GM10266 (cell line): ENCODE results near the gene PDLIM7.

Source experiments
- DNase-seq: peaks from one replicate; pipeline ENCODE4 v3.0.0; 2012; ENCODE audit errors: extremely low spot score
- CTCF ChIP-seq: IDR thresholded peaks from 2 replicates; pipeline ENCODE4 v1.5.1; 2012; ENCODE audit warnings: mild to moderate bottlenecking, low read depth; ENCODE audit not compliant: control insufficient read depth, insufficient read depth; ENCODE audit errors: missing control alignments

PDLIM7 gene

GRCh38 chr5:177469750-177470525 is 27.5 kb downstream of the PDLIM7 start:
- no peak for TF ChIP-seq CTCF
- DNase-seq, result no peak

DNA sequence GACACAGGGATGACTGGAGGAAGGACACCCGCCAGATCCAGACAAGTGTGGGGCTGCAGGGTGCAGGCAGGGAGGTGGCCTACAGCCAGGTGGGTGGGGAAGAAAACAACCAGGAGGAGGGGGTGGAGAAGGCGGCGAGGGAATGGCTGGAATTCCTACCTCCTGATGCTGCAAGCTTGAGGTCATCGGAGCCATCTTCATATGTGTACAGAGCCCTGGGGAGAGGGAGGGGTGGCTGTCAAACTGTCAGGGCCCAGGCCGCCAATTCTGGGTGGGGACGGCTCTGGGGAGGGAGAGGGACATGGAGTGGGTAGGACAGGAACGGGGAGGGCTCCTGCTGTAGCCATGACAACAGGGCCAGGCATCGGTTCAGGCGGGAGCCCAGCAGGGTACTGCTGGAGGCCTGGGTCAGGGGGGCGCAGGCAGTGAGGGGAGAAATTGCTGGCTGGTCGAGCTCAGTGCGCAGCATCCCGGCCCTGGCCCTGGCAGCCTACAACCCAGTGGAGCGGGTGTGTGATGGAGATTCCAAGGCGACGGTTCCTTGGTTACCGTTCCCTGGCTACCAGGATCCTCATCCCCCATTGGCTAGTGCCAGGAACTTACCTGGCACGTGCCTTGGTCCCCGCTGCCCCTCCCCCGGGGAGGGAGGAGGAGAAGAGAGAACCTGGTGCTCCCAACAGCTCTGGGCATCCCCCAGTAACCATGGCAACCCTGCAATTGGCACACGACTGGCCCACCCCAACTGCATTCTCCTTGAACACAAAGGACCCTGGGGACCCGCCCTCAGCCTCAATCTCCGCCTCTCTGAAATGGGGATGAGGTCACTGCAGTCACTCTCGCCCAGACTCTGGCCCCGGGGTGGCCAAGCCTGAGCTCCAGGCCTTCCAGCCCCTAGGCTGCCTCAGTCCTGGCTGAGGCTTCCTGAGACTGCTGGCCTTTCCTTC is 28.4 kb downstream of the PDLIM7 start:
- no peak for DNase-seq
- TF ChIP-seq CTCF, result no peak

DNA sequence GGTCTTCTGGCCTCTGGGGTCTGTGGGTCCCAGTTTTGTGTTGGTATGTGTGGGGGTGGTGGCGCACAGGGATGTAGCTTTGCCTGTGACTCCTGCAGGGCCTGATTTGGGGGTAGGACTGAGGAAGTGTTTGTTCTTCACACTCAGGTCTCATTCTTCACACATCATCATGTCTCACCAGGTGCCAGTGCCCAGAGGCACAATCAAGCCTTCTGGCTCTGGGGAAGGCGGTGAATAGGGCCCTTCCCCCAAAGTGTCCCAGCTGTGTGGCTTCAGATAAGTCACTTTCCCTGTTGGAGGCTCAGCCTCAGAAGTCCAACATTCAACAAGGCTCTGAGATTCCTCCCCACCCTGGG is 29.1 kb downstream of the PDLIM7 start:
- no peak for TF ChIP-seq CTCF

DNA sequence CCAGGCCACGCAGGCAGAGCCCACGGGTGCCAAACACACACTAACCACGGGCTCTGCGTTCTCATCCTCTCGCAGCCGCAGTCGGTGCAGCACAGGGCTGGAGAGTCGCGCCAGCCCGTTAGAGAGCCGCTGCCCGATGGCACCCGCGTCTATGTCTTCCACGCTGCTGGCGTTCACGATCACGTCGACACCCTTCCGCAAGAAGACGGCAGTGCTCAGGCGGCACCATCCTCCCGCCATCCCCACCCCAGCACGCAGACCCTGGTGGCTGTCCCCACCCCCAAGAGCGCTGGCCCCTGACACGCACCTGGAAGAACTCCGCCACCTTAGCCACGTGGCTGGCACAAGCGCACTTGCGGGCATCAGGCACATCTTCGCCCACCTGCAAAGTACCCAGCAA is 30.0 kb downstream of the PDLIM7 start:
- no peak for TF ChIP-seq CTCF
- no peak for DNase-seq

More for the DNA sequence above, 29.1 kb downstream of the PDLIM7 start:
- no peak for DNase-seq

DNA sequence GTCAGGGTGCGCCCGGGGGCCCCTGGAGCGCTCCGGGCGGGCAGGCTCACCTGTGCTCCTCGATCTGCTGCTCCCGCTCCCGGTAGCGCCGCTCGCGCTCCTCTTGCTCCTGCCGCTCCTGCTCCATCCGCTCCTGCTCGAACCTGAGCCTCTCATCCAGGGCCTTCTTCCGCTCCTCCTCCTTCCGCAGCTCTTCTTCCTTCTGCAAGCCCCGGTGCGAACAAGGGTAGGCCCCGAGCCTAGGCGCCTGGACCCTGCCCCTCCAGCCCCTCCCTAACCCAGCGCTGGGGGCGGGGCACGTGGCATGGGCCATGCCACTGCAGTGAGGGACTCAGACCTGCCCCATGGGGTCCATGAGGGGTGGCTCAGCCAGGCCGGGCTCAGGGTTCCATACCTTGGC is 30.5 kb downstream of the PDLIM7 start:
- TF ChIP-seq CTCF, result no peak
- DNase-seq, result no peak

- no peak for DNase-seq
- no peak for TF ChIP-seq CTCF
Measured at GRCh38 chr5:177465044-177465443, 32.4 kb downstream of the PDLIM7 start.

DNA sequence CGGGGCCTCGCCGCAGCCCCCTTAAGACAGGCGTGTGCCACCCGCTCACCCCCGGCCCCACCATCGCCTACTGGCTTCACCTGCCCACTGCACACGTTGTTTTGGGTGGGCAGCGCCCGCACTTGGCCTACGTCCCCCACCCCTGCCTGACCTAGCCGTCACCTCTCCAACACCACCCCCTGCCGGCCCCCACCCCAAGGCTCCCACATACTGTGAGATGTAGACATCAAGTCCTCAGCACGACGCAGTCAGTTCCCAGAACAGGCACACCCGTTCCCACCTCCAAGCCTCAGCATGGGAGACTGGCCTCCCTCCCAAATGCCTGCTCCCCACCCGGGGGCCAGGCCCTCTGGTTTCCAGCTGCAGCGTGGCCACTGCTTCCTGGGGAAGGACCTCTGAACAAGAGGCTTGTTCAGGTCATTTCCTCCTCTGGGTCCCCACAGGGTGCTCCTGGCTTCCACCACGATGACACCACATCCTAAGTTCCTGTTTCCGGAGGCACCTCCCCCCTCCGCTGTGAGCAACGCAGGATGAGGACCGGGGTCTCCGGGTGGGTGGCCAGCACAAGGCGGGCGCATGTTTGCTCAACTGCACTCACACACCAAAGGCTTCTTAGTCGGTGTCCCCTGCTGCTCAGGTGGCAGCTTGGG is 35.3 kb downstream of the PDLIM7 start:
- TF ChIP-seq CTCF, result no peak
- DNase-seq, result no peak
